CD4-positive, alpha-beta T cell treated with Interleukin-21 for 1 hour (primary cell): ENCODE measurements around the gene CD44.

ENCODE experiments used
- DNase-seq: peaks from one replicate; pipeline ENCODE4 v3.0.0-alpha.2; 2020

The CD44 gene

GRCh38 chr11:35112056-35112845, 26.7 kb upstream of the CD44 start:
- no peak for DNase-seq

DNA sequence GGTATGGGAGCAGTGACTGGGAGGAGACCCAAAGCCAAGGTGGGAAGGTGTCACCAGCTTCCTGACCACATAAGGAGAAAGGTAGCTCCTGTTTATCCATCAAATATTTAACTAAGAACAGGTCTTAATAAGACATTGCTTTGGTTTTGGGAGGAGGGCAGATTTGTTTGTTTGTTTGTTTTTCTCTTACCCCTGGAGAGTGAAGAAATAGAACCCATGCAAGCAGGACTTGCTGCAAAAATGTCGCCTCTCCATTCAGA, 26.2 kb upstream of the CD44 start:
- DNase-seq: no peak

GRCh38 chr11:35114906-35115687, 23.9 kb upstream of the CD44 start:
- DNase-seq: no peak

GRCh38 chr11:35115688-35116030, 23.3 kb upstream of the CD44 start:
- DNase-seq: no peak

DNA sequence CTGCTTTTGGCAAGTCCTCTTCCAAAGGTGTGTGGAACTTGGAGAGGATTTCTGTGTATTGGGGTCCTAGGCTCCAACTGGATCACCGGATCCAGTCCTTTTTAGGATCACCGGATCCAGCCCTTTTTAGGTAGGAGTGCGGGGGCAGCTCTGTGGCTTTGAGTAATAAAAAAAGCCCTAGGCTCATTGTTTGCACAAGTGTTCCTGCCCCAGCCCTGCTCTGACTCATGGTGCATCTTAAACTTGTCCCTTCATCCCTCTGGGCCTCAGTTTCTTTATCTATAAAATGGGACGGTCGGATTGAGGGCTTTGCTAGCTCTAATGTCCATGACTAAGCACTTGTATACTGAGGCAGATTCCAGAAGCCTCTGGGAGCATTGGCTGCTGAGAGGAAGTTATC, 22.7 kb upstream of the CD44 start:
- no peak for DNase-seq

DNA sequence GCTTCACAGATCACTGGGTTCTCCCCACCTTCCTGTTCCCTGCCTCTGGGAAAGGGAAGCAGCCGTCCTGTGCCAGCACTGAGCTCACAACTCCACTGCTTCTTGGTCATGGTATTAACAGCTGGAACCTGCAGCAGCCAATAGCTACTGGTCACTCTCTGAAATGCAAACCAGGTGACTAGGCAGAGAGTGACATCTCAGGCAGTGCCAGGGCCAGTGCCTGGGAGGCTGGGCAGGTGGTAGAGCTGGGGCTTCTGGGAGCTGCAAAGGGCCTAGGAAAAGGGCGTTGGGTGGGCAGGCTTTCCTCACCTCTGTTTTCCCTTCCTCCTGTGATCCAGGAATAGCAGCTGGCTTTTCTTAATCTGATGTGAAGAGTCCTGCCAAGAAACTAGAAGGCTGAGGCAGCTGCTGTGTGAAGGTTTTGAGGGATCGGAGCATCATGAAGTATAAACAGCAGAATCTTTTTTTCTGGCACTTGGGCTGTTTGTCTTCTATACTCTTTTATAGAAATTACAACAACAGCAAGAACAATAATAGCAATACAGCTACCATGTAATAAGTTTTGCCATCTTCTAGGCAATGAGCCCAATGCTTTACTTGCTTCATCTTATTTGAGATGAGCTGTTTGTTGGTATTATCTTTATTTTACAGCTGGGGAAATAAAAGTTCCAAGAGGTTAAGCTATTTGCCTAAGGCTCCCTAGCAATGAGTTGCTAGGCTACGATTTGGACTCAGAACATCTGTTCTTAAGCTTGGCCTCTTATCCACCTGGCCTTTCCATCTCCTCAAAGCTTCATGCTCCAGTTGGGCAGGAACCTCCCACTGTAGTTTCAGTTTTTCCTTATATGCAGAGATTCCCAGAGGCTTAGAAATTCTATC, 22.0 kb upstream of the CD44 start:
- no peak for DNase-seq

DNA sequence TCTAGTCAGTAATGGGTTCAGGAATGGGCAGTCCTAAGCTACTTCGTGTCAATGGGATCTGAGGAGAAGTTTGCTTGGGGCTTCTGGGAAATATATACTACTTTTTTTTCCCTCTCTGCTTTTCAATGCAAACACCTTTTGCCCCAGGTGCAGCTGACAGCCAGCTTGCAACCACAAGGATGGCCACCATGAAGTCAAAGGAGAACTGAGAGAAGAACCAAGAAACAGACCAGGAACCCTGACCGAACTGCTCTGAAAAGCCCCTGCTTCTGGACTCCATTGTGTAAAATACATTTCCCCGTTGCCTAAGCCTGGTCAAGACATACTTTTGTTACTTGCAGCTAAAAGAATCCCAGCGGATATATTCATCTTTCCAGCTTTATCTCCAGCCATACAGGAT, 20.1 kb upstream of the CD44 start:
- no peak for DNase-seq

GRCh38 chr11:35121326-35121865, 17.6 kb upstream of the CD44 start:
- DNase-seq: no peak

- peak; percentile 47 for DNase-seq
Measured at GRCh38 chr11:35122308-35122707, 16.7 kb upstream of the CD44 start.

DNA sequence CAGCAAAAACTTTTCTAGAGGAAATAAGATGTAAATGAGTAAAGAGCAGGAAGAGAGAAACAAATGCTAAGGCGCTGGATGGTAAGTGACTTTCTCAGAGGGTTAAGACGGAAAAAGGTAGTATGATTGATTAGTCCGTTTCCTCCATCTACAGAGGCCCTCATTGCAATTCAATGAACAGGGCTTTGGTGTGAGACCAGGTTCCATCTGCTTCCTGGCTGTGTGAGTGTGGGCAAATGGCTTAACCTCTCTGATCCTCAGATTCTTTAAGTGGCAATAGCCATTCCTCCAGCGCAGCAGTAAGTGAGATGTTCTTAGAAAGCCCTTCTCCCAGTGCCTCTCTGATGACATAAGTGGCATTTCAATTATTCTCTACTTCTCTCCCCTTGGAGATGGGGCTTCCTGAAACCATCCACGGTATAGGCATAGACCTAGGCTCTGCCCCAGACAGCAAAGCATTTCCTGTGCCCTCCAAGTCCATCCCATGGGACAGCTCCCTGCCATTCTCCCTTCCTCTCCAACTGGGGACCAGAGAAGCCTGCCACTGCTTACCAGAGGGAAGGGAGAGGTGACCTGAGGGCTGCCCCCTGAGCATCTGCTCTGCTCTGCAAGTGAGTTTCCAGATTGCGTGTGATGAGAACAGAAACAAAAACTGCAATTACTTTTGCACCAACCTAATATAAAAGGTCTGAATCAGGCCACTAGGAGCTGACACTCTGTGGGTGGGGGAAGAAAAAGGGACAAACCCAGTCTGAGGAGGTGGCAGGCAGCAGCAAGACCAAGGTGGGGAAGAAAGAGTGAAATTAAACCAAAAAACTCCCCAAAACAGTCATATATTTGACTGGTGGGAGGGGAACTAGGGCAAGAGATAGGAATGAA, 12.7 kb upstream of the CD44 start:
- DNase-seq: peak; percentile 59

DNA sequence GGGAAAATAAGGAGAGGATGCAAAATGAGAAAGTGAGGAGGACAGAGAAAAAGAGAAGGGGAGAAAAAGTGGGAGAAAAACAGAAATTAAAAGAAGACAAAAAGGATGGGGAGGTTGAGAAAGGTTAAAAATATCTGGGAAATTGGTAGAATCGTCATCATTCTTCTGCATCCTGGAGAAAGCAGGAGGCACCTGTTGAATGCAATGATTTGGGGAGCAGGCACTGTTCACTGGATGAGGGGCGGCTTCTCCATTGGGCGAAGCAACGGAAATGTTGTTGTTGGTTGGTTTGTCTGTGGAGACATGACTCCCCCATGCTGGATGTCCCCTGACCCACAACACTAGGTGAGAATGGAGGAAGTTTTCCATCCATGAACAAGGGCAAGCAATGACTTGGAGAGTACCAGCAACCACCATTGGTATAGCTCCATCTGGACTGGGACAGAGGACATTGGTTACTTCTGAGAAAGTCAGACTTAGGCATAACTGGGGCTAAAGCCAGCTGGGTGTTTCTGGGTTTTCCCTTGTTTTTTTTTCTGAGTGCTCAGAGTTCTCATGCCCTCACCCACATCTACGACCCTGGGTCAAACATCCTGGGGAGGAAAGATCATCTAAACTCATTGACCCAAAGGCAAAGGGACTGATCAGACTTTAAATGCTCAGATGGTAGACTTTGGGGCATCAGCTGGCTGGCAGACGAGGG, 11.9 kb upstream of the CD44 start:
- DNase-seq: no peak

DNA sequence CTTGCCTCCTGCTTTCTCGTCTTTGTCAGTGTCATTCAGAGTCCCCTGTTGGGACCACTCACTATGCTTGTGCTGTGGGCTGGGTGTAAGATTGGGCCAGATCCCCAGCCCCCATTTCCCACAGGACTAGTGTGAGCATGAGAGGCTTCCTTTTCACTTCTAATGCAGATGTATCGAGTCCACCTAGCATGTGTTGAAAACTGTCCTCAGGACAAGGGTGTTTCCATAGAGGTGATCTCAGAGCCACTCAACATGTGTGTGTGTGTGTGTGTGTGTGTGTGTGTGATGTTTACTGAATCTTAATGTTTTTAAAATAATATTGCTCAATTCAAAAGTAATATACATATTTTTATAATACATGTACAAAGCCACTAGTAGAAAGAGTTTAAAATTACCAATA, 11.4 kb upstream of the CD44 start:
- no peak for DNase-seq

DNA sequence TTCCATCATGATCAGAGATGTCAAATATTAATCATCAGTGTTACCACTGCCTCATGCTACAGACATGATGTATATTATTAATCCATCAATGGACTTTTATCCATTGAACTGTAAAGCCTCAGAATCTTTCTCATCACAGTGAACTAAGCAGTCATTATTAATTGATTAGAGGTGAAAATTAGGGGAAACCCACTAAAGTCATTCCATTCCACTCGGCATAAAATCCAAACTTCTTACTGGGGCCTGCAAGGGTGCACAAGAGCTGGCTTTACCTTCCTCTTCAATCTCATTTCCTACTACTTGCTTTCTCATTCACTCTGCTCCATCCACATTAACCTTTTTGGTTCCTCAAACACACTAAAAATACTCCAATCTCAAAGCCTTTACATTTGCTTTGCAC, 7.9 kb upstream of the CD44 start:
- no peak for DNase-seq

GRCh38 chr11:35131886-35132285, 7.1 kb upstream of the CD44 start:
- no peak for DNase-seq

- no peak for DNase-seq
Measured at GRCh38 chr11:35133656-35134055, 5.3 kb upstream of the CD44 start.

DNA sequence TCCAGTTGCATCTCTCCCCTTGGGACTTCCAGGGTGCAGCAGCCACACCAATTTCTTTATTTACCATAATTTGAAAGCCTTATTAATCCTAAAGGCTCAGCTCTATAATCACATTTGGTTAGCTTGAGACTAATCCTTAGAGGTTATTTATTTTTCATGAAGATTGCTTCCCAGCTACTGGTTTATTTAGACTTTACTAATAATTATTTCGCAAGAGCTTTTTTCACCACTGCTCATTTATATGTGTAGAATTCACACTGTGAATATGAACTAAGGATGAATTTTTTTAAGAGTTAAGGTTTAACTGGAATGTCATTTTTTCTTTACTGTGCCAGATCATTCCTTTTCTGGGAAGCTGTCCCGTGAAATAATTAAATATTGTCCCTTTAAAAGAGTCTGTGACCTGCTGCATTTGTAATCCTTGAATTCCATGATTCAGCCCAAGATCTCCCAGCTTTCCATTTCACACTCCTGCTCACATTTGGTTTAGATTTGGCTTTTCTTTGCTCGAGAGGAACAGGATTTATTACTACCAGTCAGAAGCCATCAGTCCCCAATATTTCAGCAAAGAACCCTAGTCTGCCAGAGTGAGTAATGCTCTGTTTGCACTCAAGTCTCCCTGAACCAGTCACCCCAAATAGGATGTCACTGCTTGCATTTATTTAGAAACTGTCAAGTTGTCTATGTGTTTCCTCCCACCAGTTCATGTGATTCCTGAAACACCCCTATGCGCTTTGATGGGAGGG, 4.4 kb upstream of the CD44 start:
- no peak for DNase-seq

- DNase-seq: no peak
Measured at GRCh38 chr11:35135222-35135621, 3.7 kb upstream of the CD44 start.

GRCh38 chr11:35136311-35136710, 2.7 kb upstream of the CD44 start:
- DNase-seq: no peak

DNA sequence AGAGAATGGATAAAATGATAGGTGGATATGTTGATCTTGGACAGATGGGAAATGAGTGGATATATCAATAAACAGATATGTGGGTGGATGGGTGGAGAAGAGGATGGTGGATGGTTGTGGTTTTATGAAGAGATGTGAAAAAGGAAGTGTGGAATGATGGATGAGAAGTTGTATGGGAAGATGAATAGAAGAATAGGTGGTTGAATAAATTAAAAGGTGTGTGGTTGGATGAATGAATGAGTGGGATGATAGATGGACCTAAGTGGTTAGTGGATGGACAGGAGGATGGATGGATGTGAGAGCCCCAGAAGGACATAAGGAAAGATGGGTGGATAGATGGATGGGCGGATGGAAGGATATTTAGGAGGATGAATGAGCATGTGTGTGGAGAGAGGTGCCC, 913 bp upstream of the CD44 start:
- no peak for DNase-seq

DNA sequence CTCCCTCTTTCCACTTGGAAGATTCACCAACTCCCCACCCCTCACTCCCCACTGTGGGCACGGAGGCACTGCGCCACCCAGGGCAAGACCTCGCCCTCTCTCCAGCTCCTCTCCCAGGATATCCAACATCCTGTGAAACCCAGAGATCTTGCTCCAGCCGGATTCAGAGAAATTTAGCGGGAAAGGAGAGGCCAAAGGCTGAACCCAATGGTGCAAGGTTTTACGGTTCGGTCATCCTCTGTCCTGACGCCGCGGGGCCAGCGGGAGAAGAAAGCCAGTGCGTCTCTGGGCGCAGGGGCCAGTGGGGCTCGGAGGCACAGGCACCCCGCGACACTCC, 397 bp upstream of the CD44 start:
- no peak for DNase-seq

DNA sequence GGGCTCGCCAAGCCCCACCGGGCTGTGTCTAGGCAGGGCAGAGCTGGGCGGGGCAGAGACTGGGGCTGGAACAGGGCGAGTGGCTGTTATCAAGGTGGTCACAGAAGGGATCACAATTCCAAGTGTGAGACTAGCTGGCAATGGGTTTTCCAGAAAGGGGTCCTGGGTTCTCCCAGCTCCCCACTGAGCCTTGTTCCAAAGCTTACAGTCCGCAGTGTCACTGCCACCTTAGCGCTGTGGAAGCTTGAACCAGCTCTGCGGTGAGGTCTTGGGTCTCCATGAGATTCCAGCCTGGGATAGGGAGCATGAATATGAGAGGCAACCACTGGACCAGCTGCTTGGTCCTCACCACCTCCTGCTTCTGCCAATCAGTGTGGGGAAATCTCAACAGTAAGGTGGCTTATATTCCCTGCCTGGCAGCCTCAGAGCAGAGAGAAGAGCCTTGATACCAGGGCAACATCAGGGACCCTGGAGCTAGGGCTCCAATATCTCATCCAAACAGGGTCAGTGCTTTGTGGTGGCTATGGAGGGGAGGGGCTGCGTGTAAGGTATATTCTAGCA, 831 bp downstream of the CD44 start:
- no peak for DNase-seq
